ENCODE measurements around the gene MMS19.

- TF ChIP-seq CTCF (IDR thresholded peaks at IDR 0.05; ENCODE audit: borderline replicate concordance, extremely low read depth, low read length, poor library complexity, severe bottlenecking): no peak
- TF ChIP-seq EZH2 (IDR thresholded peaks at IDR 0.05; ENCODE audit: borderline replicate concordance, low read depth, low read length, severe bottlenecking): no peak
Observed at GRCh38 chr10:97539523-97540200, 41.4 kb upstream of the MMS19 start.

Measured in DND-41 (cell line).